ENCODE measurements around the gene MFAP4. TPM values are rescaled to one million over a fixed set of nuclear protein-coding genes. Genes with fewer than 3 reads are reported as not detected.
A peak's percentile ranks its signal among the peaks of the same experiment; 100 is the strongest.

The MFAP4 gene
- total RNA-seq, 1 donor from 2014 or later: 126 TPM

DNA sequence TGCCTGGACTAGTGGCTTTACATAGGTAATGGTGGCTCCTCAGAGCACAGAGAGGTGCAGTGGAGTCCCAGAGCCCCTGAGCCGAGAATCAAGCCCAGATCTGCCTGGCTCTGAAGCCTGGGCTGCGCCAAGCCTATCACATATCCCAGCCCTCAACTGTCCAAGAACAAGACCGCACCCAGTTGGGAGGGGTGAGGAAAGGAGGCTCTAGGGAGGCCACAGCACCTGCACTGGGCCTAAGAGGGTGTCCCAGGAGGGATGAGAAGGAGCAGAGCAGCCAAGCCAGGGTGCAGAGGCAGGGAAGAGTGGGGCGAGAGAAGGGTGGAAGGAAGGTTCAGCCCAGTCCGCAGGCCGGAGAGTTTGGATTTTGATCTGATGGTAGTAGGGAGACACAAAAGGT, 23.1 kb upstream of the MFAP4 start:
- DNase-seq: no peak

DNA sequence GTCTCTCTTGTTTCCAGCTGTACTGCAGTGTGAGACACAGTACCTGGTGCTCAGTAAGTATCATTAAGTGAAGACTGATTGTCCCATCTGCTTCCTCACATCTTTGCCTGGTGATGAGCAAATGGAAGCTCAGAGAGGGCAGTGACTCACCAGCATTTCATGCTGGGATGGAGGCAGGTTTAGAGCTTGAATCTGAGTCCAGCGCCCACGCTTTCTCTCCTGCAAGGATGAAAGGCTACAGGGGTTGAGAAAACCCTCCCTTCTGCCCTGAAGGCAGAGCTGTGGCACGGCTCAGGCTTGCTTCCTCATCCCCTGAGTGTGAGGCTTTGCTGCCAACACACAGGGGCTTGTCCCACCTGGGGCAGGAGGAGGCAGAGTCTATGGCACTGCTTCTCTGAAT, 22.5 kb upstream of the MFAP4 start:
- DNase-seq: no peak

DNA sequence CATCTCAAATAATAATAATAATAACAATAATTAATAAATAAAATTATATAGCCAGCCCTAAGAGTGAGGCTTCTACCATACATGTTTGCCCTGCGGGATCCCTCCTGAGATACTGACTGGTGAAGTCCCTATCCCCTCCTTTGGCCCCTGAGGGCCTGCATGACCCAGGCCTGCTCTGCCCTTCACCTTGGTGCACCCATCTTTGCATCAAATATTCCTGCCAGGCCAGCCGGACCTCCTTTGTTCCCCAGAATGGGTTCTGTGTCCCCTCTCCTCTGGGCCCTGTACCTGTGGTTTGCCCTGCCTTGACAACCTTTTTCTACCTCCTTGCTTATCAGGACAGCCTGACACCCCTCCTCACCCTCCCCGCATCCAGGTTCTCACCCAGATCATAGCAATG, 22.1 kb upstream of the MFAP4 start:
- no peak for DNase-seq

DNA sequence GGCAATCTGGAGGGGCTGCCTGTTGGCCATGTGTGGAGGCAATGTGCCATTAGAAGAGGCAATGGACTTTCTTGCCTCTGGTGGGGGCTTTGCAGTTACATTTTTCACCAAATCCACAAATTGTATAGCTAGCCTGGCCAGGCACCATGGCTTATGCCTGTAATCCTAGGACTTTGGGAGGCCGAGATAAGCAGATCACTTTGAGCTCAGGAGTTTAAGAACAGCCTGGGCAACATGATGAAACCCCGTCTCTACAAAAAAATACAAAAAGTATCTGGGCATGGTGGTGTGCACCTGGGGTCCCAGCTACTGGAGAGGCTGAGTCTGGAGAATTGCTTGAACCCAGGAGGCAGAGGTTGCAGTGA, 21.3 kb upstream of the MFAP4 start:
- DNase-seq: no peak

DNA sequence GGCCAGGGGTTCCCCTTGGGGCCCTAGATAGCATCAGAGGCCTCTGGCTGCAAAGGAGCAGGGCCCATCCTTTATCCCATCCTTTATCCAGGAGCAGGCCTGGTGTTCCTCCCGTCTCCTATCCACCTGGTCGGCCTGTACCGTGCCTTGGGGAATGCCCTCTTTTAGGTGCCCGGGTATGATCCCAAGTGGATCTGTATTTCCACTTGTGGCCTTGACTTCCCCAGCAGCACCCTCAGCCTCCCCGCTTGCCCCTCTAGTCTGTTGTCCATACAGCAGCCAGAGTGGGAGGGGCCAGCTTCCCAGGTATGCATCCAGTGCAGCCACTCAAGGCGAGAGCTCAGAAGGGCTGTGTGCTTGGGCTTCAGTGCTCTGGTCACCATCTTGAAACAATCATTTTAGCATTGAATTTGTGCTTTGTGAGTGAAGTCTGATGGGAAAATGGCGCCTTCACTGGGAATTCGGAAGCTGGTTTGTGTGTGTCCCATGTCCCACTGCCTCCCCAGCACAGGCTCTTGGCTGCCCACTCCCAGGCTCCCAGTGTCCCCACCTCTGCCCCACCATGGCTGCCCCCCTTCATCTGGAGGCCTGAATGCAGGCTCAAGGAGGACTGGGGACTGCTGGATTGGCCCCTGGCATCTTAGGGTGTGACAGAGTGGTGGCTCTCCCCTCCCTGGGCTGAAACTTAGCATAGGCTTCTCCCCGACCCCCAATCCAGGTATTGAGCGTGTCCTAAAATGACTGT, 20.8 kb upstream of the MFAP4 start:
- DNase-seq: no peak

DNA sequence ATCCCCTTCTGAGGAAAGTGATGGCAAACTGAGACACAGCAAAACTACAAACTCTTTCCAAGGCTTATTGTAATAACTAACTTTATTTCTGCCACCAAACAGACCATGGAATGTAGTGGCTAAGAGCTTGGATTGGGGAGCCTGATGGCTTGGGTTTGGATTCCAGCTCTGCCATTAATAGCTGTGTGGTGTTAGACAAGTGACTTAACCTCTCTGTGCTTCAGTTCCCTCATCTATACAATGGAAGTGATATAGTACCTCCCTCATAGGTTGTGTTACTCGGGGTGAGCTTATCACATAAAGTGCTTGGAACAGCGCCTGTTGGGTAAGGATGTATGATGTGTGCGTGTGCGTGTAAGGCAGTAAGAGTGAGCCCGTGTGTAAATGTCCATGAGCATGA, 18.1 kb upstream of the MFAP4 start:
- no peak for DNase-seq

DNA sequence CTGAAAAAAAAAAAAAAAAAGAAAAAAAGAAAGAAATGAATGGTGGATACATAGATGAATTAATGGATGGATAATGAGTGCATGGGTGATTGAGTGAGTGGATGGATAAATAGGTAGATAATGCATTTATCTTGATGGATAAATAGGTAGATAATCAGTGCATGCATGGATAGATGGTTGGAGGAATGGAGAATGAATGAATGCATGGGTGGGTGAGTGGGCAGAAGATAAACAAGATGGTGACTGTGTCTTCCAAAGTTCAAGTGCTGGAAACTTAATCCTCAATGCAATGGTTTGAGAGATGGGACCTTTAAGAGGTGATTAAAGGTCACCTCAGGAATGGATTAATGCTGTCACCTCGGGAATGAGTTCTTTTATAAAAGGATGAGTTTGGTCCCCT, 17.3 kb upstream of the MFAP4 start:
- DNase-seq: no peak

DNA sequence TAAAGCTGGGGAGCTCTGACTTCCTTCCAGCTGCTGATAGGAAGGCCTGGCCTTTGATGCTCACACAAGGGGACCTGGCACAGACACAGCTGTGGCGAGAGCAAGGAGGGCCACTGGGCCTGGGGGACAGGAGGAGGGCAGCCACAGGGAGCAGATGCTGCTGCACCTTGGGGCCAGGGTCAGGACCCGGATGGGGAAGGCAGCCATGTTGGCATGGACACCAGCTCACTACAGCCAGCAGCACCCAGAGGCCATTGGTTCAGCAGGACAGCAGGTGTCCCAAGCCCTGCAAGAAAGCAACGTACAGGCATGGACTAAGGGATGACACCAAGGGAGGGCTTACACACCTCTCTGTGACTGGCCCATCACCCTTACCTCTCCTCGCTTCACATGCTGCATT, 16.0 kb upstream of the MFAP4 start:
- no peak for DNase-seq

DNA sequence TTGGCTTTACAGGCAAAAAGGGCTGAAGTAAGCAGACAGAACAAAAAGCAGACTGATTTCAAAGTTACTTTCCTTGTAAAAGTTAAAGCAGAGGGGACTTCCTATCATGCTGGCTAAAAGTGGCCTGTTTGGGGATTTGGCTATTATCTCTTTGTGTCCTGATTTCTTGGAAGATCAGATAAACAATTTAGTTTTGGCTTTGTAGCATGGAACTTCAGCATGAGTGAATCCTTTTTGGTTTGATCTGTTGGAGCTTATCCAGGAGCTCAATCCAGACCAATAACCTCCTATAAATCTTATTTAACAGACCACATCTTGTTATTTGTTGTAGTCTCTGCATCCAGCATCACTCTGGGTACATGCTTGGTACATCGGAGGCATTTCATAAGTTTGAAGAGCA, 15.2 kb upstream of the MFAP4 start:
- DNase-seq: no peak

DNA sequence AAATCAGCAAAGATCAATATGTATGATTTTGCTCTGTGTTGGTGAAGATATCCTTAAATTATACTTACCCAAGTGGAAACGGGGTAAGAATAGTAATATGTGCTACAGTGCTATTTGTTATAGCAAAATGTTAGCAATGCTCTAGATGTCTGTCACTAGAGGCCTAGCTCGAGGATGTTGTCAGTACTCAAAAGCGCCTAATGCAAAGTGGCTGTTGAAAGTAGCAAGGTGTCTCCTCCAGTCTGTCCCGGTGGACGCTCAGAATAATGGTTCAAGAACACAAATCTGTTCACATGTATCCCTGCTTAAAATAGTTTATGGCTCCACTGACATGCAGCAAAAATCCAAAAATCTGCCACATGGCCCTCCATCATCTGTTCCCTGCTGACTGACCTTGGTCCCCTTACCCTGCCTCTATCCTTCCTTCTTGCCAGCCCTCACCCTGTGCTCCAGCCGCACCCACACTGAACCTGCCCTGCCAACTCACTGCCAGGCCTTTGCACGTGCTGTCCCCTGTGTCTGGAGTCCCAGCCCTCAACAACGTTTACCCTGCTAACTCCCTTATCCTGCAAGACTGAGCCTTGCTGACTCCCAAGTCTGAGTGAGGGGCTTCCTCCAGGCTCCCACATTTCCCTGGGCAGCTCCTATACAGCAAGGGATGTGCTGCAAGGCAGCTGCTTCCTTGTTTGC, 14.5 kb upstream of the MFAP4 start:
- no peak for DNase-seq

DNA sequence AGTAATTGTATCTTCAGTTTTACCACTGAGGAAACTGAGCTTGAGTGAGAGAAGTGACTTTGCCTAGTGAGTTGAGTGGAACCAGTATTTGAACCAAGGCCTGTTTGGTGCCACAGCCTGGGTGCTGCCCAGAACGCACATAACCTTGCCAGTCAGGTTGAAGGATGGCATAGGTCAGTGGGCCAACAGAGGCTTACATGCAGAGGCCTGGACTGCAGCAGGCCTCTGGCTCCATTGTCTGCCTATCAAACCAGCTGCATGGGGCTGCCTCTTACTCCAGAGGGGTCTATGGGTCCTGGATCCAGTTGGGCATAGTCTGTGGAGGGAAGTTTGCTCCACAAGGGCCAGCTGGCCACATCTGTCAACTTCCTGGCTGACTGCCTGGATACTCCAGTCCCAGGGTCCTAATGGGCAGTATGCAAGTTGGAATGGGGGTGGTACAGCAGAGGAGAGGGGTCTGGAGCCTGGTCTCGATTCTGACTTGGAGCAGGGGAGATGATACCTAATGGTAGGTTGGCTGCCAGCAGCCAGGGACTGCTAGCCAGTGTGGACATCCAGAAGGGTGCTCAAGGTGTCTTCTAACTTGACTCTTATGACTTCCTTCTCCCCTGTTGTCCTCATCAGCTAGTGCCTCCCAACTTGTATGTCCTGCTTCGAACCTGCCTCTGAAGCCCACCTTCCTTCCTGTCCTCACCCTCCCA, 12.9 kb upstream of the MFAP4 start:
- no peak for DNase-seq

DNA sequence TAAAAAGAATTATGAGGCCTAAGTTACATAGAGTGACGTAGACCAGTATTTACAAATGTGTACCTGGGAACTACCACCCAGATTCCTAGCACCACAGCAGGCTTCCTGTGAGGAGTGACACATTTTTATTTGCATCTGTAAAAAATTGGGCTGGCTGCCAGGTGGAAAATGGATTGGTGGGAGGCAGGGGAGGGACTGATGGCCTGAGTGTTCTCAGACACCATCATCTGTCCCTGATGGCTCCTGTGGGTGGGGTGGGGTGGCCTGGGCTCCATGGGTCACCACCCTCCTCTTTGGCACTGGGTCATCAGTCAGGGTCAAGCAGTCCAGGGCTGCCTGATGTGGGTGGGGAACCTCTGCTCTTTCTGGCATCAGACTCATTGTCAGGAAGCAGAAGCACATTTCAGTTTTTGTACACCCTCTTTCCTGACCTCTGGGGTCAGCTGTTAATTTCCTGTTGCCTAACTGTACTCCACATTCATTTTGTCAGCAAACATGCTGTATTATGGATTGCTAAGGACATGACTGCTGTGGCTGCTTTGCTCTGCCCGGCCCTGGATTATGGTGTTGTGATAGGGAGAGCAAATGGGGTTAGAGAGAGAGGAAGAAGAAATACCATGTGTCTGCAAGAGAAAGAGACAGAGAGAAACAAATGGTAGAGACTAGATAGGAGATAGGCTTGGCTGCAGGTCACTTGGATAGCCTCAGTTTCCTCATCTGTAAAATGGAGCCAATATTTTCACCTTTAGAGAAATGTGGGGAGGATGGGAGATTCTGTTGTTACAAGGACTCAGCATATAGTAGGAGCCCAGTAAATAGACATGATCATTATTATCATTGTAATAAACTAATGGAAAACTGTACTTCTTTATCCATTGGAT, 11.6 kb upstream of the MFAP4 start:
- no peak for DNase-seq

DNA sequence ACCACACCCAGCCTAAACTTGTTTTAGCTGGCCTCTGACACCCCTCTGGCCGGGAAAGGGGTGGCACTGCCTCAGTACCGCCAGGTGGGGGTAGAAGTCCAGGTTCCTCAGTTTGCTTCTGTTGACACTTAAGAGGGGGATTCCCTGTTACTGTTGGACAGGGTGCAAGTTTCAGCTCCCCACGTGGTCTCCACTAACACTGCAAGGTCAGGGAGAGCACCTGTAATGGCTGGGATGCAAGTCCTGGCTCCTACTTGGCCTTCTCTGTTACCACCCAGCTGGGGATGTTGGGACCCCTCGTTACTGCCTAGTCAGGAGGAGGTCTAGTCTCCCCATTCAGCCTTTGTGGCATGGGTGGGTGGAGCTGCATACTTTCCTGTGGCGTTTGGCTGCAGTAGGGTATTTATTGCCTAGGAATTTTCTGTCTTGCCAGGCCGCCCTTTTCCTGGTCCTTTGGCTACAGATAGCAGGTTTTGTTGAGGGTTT, 10.6 kb upstream of the MFAP4 start:
- no peak for DNase-seq

DNA sequence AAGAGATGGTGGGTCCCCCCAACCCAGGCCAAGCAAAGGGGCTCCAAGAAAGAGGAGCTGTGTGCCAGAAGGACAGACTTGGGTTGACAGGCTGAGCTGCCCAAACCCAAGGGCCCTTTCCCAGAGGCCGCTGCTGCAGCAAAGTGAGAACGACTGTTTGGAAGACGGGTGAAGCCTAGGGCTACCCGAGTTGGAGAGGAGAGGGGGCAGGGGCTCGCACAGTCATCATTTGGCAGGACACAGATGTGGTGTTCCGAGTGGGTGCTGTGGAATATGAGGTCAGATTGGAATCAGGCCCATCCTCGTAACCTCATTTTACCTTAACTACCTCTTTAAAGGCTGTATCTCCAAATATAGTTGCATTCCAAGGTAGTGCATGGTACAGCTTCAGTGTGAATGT, 5.3 kb upstream of the MFAP4 start:
- DNase-seq: no peak

DNA sequence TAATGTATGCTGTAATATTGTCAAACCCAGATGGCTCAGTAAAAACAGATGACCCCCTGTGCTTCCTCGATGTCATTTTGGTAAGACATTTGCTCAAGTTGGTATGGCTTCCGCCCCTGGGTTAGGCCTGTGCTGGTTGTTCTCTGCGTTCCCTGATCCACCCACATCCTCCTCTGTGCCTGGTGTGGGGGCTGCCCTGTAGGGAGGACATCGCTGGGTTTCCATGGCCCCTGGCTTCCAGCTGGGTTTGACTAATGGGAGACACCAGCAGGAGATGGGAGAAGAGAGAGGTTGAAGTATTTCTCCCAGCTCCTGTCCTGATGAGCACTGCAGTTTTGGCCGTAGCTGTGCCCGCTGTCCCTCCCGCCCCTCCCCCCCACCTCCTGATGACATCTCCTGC, 4.4 kb upstream of the MFAP4 start:
- no peak for DNase-seq

DNA sequence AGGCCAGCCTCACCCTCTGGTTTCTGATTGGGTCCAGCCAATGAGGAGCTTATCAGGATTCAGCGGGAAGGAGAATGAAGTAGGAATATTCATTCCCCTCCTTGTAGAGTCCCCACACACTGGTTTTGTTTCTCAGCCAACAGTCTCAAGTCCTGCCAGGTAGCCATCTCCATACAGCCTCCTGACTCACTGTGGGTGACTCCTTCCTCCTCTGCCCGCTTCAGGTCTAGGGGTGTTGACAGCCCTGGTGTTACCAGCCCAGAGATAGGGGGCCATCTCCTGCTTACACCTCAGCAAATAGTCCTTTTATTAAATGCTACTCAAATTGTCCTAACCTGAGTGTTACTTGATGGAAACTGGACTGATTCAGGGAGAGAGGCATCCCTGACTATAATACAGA, 4.0 kb upstream of the MFAP4 start:
- no peak for DNase-seq

DNA sequence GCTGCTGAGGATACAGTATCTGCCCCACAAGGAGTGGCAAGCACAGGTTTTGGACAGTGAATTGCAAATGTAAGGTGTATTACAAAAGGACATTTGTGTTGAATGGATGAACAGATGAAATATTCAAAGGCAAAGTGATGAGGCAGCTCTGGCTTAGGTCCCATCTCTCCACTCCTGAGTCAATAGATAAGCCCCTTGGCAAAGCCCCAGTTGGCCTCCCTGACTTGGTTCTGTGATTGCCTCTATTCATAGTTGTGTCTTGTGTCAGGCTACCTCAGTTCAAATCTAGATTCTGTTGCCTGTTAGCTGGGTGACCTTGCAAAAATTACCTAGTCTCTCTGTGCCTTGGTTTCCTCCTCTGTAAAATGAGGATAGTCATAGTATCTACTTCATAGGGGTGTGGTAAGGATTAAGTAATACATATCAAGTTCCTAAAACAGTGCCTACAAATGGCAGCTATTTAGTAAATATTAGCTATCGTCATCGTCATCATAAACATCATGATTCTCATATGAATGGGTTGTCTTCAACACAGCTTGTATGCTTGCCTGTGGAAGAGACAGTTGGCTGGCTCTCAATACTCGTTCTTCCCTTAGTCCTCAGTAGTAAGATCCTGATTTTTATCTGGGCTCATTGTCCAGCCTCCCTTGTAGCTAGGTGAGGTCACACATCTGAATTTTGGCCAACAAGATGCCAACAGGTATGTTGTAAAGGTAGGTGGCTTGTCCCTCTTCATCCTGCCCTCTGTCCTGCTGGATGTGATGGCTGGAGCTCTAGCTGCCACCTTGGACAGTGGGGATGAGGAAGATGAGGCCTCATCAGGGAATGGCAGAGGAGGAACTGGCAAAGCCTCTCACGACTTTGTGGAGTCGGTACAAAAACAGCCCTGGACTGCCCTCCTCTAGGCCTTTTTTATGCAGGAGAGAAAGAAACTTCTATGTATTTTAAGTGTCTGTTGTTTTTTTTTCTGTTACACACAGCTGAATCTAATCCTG, 2.1 kb upstream of the MFAP4 start:
- DNase-seq: peak; percentile 62

DNA sequence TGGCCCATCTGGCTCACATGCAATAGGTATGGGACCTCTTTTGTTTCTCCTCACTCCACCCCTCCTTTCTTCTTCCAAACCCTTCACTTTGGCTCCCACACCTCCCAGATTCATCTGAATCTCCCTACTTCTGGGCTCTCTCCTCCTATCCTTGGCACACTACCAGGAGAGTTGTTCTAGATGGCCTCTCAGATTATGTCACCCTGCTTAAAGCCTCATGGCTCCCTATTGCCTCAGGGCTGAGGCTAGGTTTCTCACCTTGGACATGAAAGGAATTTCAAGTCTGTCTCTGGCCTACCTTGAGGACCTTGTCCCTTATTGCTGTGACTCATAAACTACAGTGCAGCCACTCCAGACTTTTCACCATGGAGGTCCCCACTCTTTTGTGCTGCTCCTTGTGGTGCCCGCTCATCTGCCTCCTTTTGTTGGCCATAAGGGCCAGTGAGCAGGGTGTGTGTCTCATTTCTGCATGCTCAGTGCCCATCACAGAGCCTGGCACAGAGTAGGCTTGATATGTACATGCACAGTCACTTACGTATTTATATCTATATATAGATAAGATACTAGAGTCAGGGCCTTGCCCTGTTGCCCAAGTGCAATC, 1.0 kb upstream of the MFAP4 start:
- DNase-seq: peak; percentile 92

DNA sequence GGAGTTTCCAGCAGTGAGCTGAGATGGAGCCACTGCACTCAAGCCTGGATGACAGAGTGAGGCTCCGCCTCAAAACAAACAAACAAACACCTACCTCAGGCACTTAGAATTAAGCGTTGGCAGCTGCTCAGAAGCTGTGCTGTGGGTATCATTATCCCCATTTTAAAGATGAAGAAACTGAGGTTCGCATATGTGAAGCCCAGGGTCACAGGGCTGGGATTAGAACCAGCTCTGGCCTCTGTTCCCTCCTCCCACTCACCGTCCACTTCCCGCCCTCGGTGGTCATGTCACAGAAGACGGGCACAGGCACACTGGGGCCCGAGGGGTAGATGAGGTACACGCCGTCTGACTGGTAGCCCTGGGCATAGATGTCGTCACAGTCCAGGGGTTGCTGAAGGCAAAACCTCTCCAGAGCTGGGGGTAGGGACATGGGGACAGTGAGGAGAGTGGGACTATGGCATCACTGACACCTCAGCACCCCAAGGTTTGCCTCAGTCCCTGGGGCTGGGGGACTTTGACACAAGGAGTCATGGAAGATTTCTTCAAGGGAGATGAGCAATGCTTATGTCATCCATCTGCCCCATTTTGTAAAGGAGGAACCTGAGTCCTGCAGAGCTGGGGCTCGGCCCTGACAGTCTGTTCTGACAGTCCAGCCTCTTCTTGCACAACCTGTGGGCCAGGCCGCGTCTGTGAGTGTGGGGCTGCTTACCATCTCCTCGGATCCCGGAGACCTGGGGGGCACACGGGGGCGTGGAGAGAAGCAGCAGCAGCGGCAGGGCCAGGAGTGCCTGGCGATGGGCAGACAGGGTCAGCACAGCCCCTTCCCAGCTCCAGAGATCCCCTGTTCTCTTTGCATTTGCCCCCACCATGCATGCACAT, 700 bp downstream of the MFAP4 start:
- DNase-seq: no peak

DNA sequence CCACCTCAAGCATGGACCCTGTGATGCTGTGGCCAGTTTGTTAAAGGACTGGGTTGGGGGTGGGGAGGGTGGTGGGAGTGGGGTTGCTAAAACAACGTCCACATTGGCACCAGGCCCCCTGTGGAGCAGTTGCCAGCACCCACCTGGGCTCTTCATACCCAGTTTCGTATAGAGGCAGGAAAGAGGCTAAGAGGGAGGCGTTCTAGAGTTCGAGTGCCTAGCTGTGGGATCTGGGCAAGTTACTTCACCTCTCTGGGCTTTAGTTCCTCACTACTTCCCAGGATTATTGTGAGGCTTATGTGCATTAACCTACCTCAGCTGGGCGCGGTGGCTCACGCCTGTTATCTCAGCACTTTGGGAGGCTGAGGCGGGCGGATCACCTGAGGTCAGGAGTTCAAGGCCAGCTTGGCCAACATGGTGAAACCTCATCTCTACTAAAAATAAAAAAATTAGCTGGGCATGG, 1.4 kb downstream of the MFAP4 start:
- DNase-seq: no peak

All from skin of body (tissue), 2 donors.